ENCODE data around the gene ASCL2.

Gene ASCL2

GRCh38 chr11:2270322-2271076, at the start of gene ASCL2:
Gene ASCL2 (minus strand): TSS chr11:2270588. CDS start chr11:2270332, 256 bp downstream.
- peak within 1 kb of the TSS; percentile 44 for H3K4me3 ChIP-seq (ENCODE audit: low read length)
- no peak for TF ChIP-seq CTCF (IDR thresholded peaks at IDR 0.05; ENCODE audit: insufficient read depth, low read depth, low read length, missing control alignments)
- DNase-seq (ENCODE audit: low read depth), result peak; percentile 21

- no peak overlapping the region for H3K4me3 ChIP-seq (ENCODE audit: low read length)
- TF ChIP-seq CTCF (IDR thresholded peaks at IDR 0.05; ENCODE audit: insufficient read depth, low read depth, low read length, missing control alignments), result no peak
- no peak for DNase-seq (ENCODE audit: low read depth)
Measured at GRCh38 chr11:2319791-2320472, 49.5 kb upstream of the ASCL2 start.

GRCh38 chr11:2318707-2319106, 48.3 kb upstream of the ASCL2 start:
- DNase-seq (ENCODE audit: low read depth), result no peak
- H3K4me3 ChIP-seq (ENCODE audit: low read length), result no peak overlapping the region
- TF ChIP-seq CTCF (IDR thresholded peaks at IDR 0.05; ENCODE audit: insufficient read depth, low read depth, low read length, missing control alignments), result no peak

GRCh38 chr11:2318123-2318522, 47.7 kb upstream of the ASCL2 start:
- no peak overlapping the region for H3K4me3 ChIP-seq (ENCODE audit: low read length)
- DNase-seq (ENCODE audit: low read depth), result no peak
- TF ChIP-seq CTCF (IDR thresholded peaks at IDR 0.05; ENCODE audit: insufficient read depth, low read depth, low read length, missing control alignments), result no peak

GRCh38 chr11:2317354-2318050, 47.1 kb upstream of the ASCL2 start:
- DNase-seq (ENCODE audit: low read depth), result no peak
- H3K4me3 ChIP-seq (ENCODE audit: low read length), result no peak overlapping the region
- no peak for TF ChIP-seq CTCF (IDR thresholded peaks at IDR 0.05; ENCODE audit: insufficient read depth, low read depth, low read length, missing control alignments)

- no peak for DNase-seq (ENCODE audit: low read depth)
- no peak overlapping the region for H3K4me3 ChIP-seq (ENCODE audit: low read length)
- TF ChIP-seq CTCF (IDR thresholded peaks at IDR 0.05; ENCODE audit: insufficient read depth, low read depth, low read length, missing control alignments), result no peak
Measured at GRCh38 chr11:2316963-2317244, 46.5 kb upstream of the ASCL2 start.
